Stimulated activated CD8-positive, alpha-beta memory T cell treated with anti-CD3 and anti-CD28 coated beads, Interleukin-12 subunit alpha, Interleukin-12 subunit beta, amount 100 ng/mL, for 1 hour (primary cell): ENCODE data around the gene GPR62.
"Not testable (repeated sequence)": the region's sequence is repeated elsewhere in the genome, so short reads cannot be mapped to it uniquely, and the experiment has no call there.

Source experiments
- DNase-seq: peaks from one replicate; pipeline ENCODE4 v3.0.0-alpha.2; 2020; ENCODE audit warnings: low read depth

GPR62 gene

DNA sequence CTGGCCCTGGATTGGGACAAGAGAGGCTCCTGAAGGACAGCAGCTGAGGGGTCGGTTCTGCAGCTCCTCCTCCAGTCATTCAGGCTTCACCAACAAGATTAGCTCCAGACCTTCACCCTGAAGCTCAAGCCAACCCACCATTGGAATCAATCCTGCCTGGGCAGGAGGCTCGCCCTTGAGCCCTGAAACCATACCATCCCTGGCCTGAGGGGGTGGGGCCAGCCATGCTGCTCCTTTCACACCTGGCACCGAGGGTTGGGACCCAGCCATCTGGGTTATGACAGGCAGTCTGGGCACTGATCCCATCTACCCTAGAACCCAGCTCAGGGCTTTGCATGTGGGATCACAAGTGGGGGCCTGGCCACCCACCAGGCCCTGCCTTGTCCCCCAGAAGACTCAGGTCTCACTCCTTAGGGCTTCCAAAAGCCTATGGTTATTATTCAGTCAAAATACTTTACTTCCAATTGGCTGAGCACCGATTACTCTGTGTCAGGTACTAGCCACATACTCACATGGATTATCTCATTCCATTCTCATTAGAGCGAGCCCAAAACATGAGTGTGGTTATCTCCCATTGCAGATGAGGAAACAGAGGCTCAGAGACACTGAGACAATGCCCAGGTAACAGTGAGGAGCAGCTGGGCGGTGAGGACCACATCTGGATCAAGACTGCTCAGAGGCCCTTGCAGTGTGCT, 15.6 kb downstream of the GPR62 start:
- no peak for DNase-seq

DNA sequence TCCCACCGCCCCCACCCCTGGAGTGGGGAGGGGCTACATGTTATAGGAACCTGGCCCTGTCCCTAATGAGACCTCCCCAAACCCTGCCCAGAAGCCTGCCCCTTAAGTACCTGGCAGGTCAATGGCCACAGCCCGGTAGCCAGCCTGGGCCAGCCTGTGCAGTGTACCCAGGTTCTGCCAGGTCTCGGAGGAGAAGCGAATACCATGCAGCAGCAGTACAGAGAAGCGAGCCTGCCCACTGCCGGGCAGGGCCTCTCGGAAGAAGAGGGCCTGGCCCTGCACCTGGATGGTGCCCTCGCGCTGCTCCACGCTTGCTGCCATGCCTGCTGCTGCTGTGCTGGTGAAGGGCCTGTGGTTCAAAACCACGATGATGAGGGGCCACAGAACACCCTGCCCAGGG, 16.2 kb downstream of the GPR62 start:
- DNase-seq: no peak

DNA sequence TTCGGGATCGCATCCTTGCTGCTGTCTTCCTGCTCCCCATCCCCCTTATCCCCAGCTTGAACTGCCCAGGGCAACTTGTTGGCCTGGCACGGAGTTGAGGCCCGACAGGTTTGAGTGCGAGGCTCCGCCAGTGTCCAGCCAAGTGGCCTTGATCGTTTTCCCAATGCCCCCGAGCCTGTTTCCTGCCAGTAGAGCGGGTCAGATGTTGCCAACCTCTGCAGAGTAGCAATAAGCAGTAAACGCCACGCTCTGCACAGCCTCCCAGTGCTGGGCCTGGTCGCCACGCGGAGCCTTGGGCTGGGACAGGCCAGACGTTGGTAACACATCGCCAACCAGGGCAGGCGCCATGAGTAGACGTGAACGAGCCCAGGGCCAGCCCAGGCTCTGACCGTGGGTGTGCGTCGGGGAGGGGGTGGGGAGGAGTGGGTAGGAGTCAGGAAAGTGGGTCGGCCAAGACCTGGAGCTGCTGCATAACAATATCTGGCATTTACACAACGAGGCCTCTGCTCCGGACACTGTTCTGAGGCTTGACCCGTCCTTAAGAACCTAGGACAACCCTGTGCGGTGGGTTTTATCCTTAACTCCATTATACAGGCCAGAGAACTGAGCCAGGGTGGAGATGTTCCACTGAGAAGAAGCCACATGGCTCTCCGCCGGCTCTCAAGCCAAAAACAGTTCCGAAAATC, 19.2 kb downstream of the GPR62 start:
- DNase-seq: no peak

DNA sequence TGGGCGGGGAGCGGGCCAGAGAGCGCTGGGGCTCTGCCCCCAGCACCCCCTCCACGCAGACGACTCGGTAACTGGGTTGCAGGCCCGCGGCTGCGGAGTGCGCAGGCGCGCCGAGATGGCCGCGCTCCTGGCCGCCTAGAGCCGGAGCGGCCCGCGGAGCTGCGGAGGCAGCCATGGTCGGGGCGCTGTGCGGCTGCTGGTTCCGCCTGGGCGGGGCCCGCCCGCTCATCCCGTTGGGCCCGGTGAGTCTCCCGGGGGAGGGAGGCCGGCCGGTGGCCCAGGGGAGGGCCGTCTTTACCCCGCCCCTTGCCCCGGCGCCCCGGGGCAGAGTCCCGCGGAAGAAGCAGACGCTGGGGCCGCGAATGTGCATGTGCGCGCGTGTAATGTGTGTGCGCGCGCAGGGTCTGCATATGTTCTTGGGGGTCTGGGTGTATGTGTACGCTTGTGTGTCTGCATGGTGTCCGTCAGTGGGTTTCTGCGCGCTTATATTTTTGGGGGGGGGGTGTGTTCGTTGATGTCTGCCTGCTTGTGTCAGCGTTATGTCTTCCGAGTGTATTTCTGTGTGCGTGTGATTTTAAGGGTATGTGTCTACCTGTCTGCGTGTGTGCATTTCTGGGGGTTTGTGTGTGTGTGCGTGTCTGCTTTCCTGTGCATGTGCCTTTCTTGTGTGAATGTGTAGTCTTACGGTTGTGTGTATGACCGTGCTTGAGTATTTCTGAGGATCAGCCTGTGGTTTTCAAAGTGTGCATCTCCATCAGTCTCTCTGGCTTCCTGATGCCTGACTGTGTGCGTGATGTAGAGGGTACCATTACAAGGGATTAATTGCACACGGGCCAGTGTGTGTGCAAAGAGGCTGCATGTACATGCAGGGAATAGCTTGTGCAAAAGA, 20.0 kb downstream of the GPR62 start, which contains the start of gene ABHD14A:
ABHD14A (plus strand) TSS at position 102 of the 889 bp plus-strand sequence; CDS start at position 174, 72 bp downstream.
- no peak for DNase-seq

DNA sequence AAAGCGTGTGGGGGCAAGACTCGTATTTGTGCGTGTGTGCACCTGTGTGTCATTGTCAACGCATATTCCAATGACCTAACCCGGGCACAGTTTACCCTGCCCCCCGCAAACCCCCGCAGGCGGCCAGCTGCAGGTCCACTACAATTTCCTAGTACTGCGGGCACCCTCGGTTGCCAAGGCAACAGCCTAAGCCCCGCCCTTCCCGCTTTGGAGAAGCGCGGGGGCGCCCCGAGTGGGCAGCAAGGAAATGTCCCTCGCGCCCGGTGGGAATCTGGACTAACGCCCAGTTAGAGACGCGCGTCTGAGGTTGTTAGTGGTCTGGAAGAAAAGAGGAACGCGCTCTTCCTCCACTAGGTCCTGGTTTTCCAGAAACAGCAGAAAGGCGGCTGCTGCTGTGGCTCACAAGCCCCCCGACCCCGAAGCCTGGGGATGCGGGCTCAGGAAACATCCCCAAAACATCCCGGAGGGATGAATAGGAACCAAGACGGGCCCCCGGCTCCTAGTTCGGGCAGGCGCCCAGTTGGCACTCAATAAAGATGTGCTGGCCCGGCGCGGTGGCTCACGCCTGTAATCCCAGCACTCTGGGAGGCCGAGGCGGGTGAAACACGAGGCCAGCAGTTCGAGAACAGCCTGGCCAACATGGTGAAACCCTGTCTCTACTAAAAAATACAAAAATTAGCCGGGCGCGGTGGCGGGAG, 20.8 kb downstream of the GPR62 start:
- DNase-seq: no peak

DNA sequence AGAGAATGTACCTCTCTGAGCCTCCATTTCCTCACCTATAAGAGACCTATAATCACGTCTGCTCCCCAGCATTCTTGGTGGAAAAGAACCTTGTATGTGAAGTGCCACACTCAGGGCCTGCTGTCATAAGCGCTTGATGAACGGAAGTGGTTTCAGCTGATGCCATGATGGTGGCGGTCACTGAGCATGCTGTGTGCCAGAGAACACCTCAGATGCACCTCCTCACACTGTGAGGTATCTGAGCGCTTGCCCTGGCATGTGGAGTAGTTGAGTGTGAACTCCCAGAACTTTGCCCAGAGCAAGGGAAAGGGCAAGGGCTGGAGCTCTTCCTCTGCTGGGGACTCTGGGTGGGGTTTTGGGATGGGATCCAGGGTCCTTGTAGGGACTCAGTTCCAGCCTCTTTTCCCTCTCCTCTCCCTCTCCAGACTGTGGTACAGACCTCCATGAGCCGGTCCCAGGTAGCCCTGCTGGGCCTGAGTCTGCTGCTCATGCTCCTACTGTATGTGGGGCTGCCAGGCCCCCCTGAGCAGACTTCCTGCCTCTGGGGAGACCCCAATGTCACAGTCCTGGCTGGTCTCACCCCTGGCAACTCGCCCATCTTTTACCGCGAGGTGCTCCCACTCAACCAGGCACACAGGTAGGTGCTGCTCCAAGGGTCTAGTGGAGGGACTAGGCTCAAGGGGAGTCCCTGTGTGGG, 22.4 kb downstream of the GPR62 start:
- DNase-seq: no peak

DNA sequence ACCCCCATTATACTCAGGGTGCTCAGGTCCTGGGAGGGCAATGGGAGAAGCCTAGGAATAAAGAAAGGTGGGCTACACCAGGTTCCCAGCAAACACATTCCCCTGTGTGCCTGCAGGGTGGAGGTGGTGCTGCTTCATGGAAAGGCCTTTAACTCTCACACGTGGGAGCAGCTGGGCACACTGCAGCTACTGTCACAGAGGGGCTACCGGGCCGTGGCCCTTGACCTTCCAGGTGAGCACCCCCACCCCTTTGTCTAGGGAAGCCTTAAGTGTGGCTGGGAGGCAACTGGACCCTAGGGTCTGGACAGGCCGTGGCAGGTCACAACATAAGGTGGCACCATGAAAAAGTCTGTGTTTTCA, 22.9 kb downstream of the GPR62 start:
- no peak for DNase-seq

DNA sequence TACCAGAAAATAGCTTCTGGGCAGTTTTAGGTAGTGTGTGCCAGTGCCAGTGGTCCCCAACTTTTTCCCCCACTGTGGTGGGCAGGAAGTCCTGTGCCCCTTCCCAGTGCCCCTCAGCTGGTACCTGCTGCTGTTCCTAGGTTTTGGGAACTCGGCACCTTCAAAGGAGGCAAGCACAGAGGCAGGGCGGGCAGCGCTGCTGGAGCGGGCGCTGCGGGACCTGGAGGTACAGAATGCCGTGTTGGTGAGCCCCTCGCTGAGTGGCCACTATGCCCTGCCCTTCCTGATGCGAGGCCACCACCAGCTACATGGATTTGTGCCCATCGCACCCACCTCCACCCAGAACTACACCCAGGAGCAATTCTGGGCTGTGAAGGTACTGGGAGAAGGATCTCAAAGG, 25.1 kb downstream of the GPR62 start:
- DNase-seq: no peak

DNA sequence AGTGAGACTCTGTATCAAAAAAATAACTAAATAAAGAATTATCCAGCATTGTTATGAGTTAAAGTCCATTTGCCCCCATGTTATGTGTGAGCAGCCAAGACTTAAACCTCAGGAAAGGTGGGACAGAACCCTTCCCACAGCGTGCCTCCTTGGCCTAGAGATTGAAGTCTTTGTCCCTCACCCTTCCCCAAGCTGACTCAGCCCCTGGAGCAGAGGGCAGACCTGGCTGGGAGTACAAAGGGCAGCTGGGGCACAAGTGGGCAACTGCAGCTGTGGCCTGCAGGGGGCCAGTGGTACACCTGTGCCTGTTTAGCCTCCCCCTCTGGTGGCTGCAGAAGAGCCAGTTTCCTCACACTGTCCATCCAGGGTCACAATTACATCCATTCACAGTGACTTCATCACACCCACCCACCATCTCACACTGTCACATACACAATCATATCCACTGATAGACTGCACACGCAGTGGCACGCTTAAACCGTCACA, 27.2 kb downstream of the GPR62 start:
- DNase-seq: no peak

DNA sequence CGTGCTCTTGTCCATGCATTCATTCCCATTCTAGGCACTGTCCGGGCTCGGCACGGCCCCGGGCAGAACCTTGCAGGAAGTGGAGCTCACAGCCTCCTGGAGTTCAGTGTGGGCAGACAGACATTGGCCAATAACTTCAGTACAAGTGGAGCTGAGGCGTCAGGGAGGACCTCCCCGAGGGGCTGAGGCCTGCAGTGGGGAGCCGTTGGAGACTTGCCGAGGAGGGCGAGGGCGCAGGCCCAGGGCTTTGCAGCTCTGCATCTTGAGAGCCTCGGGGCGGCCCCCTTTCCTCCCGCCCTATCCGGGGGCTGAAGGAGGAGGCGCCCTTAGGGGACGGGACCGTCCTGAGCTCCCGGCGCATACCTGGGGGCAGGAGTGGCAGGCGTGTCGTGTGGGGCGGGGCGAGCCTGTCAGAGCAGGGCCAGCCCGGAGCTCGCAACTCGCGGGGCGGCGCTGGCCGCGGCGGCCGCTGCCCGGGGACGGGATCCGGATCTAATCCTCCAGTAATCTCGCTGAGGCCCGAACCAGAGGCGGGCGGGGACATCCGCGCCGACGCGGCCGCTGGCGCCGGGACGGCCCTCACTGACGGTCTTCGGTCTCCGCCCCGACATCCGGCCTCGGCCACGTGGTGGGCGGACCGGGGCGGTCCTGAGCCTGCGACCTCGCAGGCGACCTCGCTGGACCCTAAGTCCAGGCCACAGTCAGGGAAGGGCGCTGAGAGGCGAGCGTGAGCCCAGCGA, 27.8 kb downstream of the GPR62 start, which contains the start of gene ACY1:
ACY1 (plus strand) TSS at position 698 of the 740 bp plus-strand sequence. CDS start 530 bp downstream, outside the sequence.
- peak; percentile 35 for DNase-seq

DNA sequence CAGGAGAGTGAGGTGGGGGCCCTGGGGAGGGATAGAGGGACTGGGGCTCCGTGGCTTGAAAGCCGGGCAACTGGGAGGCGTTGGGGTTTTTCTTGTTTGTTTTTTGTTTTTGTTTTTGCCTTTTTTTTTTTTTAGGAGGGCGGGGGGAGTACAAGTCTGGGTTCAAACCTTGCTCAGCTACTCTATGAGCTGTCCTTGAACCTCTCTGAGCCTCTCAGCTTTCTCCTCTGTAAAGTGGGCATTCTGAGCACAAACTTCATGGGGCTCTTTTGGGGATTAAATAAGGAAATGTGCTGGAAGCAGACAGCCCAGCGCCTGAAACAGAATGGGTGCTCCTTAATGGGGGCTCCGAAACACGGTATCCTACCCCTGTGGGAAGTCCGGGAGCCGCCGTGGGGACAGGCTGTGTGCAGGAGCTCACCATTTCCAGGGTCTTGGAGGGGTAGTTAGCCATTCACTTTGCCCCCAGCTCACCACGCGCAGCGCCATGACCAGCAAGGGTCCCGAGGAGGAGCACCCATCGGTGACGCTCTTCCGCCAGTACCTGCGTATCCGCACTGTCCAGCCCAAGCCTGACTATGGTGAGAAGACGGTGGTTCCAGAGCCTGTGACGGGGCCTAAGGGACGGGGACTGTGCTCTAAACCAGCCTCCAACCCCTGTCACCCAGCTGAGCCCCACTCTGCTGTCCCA, 28.5 kb downstream of the GPR62 start:
- no peak for DNase-seq

DNA sequence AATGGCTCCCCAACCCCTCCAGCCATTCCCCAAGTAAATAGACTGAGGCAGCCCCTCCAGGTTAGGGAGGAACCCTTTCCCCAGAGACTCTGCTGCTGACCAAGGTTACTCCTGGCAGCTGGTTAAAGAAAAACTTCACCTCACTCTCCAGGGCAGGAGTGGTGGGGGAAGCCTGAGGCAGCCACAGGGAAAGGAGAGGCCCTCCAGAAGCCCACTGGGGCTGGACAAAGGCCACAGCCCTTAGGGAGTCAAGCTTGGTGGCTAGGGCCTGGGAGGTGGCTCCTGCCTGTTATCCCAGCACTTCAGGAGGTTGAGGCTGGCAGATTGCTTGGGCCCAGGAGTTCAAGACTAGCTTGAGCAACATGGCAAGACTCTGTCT, 29.1 kb downstream of the GPR62 start:
- no peak for DNase-seq

DNA sequence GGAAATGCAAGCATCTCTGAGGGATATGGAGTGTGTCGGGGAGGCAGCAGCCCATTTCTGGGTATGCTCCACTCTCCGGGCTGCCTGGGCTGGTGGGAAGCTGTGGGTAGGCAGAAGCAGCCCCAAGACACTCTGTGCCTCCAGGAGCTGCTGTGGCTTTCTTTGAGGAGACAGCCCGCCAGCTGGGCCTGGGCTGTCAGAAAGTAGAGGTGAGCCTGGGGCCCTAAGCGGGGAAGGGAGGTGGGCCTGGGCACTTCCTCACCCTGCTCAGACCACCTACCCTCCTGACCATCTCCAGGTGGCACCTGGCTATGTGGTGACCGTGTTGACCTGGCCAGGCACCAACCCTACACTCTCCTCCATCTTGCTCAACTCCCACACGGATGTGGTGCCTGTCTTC, 29.9 kb downstream of the GPR62 start:
- DNase-seq: no peak

DNA sequence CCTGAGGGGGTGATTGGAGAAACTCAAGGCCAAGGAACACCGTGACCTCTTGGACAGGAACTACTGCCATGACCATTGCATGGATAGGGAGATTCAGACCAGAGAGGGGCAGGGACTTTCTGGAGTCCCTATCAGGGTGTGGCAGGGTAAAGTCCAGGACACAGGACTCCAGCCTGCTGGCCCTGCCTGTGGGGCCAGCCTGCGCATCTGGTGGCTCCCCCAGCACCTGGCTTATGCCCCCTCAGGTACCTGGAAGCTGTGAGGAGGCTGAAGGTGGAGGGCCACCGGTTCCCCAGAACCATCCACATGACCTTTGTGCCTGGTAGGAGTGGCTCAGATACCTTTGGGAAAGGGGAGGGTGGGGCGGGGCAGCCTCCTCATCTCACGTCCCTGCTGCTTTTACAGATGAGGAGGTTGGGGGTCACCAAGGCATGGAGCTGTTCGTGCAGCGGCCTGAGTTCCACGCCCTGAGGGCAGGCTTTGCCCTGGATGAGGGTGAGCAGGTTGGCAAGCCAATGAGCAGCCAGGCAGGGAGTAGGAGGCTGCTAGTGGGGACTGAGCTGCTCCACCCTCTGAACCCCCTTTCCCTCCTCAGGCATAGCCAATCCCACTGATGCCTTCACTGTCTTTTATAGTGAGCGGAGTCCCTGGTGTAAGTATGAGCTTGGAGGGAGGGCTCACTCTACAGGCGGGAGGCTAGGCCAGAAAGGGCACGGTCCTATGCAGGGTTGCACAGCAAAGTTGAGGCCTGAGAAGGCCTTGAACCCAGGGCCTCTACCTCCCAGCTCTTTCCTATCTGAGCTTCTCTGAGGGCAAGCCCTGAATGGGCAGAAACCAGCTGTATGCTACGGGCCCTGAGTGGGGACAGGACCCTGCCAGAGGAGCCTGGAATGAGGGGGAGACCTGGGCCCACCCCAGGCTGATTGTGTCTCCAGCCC, 31.1 kb downstream of the GPR62 start:
- DNase-seq: no peak

DNA sequence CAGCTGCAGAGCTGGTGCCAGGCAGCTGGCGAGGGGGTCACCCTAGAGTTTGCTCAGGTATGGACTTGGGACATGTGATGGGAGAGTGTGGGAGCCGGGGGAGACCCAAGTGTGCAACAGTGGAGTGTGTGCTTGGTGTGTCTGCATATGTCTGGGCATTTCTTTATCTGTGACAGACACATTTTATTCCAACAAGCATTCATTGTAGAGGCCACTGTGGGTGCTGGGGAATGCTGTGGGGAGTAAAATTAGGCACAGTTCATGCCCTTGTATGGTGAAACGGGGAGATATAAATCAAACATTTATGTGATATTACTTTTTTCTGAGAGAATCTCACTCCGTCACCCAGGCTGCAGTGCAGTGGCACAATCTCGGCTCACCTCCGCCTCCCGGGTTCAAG, 32.4 kb downstream of the GPR62 start:
- DNase-seq: no peak

DNA sequence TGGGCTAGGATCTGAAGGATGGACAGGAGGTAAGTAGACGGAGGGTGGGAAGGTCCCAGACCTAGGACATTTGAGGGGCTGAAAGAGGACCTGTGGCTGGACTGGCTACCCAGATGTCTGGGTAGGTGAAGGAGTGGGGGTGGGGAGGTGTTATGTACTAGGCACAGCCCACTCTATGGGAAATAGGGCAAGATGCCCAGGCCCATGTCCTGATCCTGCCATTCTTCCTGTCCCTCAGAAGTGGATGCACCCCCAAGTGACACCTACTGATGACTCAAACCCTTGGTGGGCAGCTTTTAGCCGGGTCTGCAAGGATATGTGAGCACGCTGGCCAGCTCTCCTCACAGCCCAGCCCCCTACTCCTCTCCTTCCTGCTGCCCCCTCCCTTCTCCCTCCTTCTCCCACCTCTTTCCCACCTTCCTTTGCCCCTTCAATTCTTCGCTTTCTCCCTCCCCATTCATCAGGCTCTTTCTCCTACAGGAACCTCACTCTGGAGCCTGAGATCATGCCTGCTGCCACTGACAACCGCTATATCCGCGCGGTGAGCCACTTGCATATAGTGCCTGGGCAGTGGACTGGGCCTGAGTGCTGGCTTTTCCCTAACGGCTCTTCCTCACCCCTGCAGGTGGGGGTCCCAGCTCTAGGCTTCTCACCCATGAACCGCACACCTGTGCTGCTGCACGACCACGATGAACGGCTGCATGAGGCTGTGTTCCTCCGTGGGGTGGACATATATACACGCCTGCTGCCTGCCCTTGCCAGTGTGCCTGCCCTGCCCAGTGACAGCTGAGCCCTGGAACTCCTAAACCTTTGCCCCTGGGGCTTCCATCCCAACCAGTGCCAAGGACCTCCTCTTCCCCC, 33.3 kb downstream of the GPR62 start:
- DNase-seq: no peak

DNA sequence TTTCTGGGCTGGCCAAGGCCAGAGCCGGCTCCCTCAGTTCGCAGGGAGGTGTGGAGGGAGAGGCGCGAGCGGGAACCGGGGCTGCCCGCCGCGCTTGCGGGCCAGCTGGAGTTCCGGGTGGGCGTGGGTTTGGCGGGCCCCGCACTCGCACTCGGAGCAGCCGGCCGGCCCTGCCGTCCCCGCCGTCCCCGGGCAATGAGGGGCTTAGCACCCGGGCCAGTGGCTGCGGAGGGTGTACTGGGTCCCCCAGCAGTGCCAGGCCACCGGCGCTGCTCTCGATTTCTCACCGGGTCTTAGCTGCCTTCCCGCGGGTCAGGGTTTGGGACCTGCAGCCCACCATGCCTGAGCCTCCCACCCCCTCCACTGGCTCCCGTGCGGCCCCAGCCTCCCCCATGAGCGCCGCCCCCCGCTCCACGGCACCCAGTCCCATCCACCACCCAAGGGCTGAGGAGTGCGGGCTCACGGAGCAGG, 35.4 kb downstream of the GPR62 start:
- not testable (repeated sequence) for DNase-seq
